K562 (cell line): ENCODE results near the gene FAM167B. TPM values are rescaled to one million over a fixed set of nuclear protein-coding genes. Genes with fewer than 3 reads are reported as not detected.

Experiments
- AFF1 ChIP-seq, 2 experiments: fragments of 450-650 bp; IDR thresholded peaks; 2 replicates each; pipeline ENCODE4 v1.6.1; 2018; ENCODE audit warnings: mild to moderate bottlenecking in 2 of 2, low read depth in 1 of 2; ENCODE audit not compliant: partially characterized antibody in 2 of 2
- BCOR ChIP-seq: fragments of 450-650 bp; IDR thresholded peaks from 2 replicates; pipeline ENCODE4 v1.6.1; 2016
- ELF1 ChIP-seq: fragments of 200-800 bp; sonication (Bioruptor generic); IDR thresholded peaks from 2 replicates; pipeline ENCODE4 v1.6.1; 2016; ENCODE audit warnings: missing genetic modification characterization, missing compliant biosample characterization
- FUS ChIP-seq: fragments of 200-400 bp; formaldehyde crosslinking; optimal IDR thresholded peaks from 2 replicates; pipeline ENCODE3; 2017; ENCODE audit warnings: low read depth, low read length
- GTF2B ChIP-seq: IDR thresholded peaks from 2 replicates; pipeline ENCODE4 v1.6.1; 2011; ENCODE audit not compliant: insufficient read length; ENCODE audit errors: extremely low read depth
- HMGN3 ChIP-seq: IDR thresholded peaks from 2 replicates; pipeline ENCODE4 v1.6.1; 2011; ENCODE audit warnings: borderline replicate concordance, low read depth, mild to moderate bottlenecking, mixed read lengths, low read length; ENCODE audit not compliant: insufficient read length; ENCODE audit errors: extremely low read depth
- NRF1 ChIP-seq, 2 experiments: fragments of 450-650 bp; IDR thresholded peaks in 1 of 2; conservative IDR thresholded peaks in 1 of 2; 2 replicates each; pipeline ENCODE4 v1.6.1; 2014; ENCODE audit warnings: mild to moderate bottlenecking in 2 of 2
- POLR2AphosphoS5 ChIP-seq: IDR thresholded peaks from 2 replicates; pipeline ENCODE4 v1.6.1; 2011; ENCODE audit warnings: mild to moderate bottlenecking, low read depth, low read length, moderate library complexity; ENCODE audit not compliant: control insufficient read depth, insufficient read depth
- RAD21 ChIP-seq, 2 experiments: fragments of 250-450 bp in 1 of 2; fragments of 450-650 bp in 1 of 2; sonication (Bioruptor Pico) in 1 of 2; formaldehyde crosslinking in 1 of 2; IDR thresholded peaks in 1 of 2; conservative IDR thresholded peaks in 1 of 2; 2 replicates each; pipeline versions ENCODE4 v1.4.0 to v1.8.0; 2020 to 2022; ENCODE audit warnings: mild to moderate bottlenecking in 2 of 2, moderate library complexity in 1 of 2
- RBM22 ChIP-seq: fragments of 200-400 bp; formaldehyde crosslinking; IDR thresholded peaks from 2 replicates; pipeline ENCODE4 v1.6.1; 2018; ENCODE audit warnings: low read length, low read depth; ENCODE audit not compliant: poor library complexity, severe bottlenecking
- RBM34 ChIP-seq: fragments of 200-400 bp; formaldehyde crosslinking; IDR thresholded peaks from 2 replicates; pipeline ENCODE4 v1.6.1; 2018; ENCODE audit warnings: low read length, borderline replicate concordance; ENCODE audit not compliant: insufficient read depth
- SAP30 ChIP-seq: fragments of 200-600 bp; sonication (generic); IDR thresholded peaks from 2 replicates; pipeline ENCODE4 v1.6.1; 2012; ENCODE audit warnings: borderline replicate concordance, low read depth, mild to moderate bottlenecking, moderate library complexity, low read length, control low read depth, inconsistent platforms; ENCODE audit not compliant: insufficient read depth, poor library complexity, severe bottlenecking
- SRF ChIP-seq, 2 experiments: fragments of 250-450, 450-650 bp in 1 of 2; sonication (Bioruptor Pico) in 1 of 2; sonication (generic) in 1 of 2; formaldehyde crosslinking; IDR thresholded peaks; 2 replicates each; pipeline versions ENCODE4 v1.5.0 to v1.5.1; 2020 to 2022; ENCODE audit warnings: mild to moderate bottlenecking in 1 of 2, missing genetic modification reagents in 1 of 2
- STAG1 ChIP-seq: sonication (generic); formaldehyde crosslinking; IDR thresholded peaks from 2 replicates; pipeline ENCODE4 v1.5.0; 2020; ENCODE audit warnings: missing genetic modification reagents, borderline replicate concordance
- ZNF184 ChIP-seq: sonication (generic); formaldehyde crosslinking; IDR thresholded peaks from 2 replicates; pipeline ENCODE4 v1.5.0; 2020; ENCODE audit warnings: missing genetic modification reagents
- ZNF589 ChIP-seq: fragments of 200-800 bp; sonication (Bioruptor generic); IDR thresholded peaks from 2 replicates; pipeline ENCODE4 v1.6.1; 2016; ENCODE audit warnings: low read depth, missing genetic modification characterization, missing compliant biosample characterization
- polyA plus RNA-seq, 8 experiments: library from polyadenylated mRNA; depleted of rRNA in 4 of 8; stranded (reverse) in 5 of 8; unstranded in 3 of 8; fragments of >200 nt; fragmentation: Nextera tagmentation in 2 of 8; fragmentation: Illumina TruSeq in 1 of 8; extraction: Ambion mirVana in 2 of 8; extraction: Trizol in 1 of 8; gene quantifications; 2 replicates each; pipeline versions ENCODE4 v1.2.1 to v1.2.3, GENCODE V29; 2011 to 2014; ENCODE audit warnings: inconsistent platforms in 1 of 8, missing spikeins in 1 of 8
- total RNA-seq, 7 experiments: library from RNA; depleted of rRNA in 6 of 7; stranded (reverse); fragments of >200 nt in 6 of 7; fragmentation: Illumina TruSeq in 2 of 7; extraction: Trizol in 2 of 7; gene quantifications; 2 replicates each; pipeline versions ENCODE4 v1.2.1 to v1.2.3, GENCODE V29; 2011 to 2021; ENCODE audit warnings: low replicate concordance in 1 of 7
- TF ChIP-seq, protein P1 (sequence below): fragments of 450-650 bp; IDR thresholded peaks from 2 replicates; pipeline ENCODE4 v1.6.1; 2017; ENCODE audit warnings: antibody characterized with exemption, mild to moderate bottlenecking

Gene FAM167B
- total and polyA plus RNA-seq, 9 of the 15 experiments (the other 6 are each of a cell fraction or from before 2014, with no cell fraction given), result not detected

GRCh38 chr1:32221980-32222755 lies 24.9 kb upstream of the FAM167B start, which contains the start of the genes EIF3I and TMEM234 (continued):
- TF ChIP-seq HMGN3, result no peak
- TF ChIP-seq RAD21 (CRISPR knock-in tag; conservative IDR thresholded peaks at IDR 0.05 in 1 of 2, IDR thresholded peaks at IDR 0.05 in 1 of 2), result no peak
- TF ChIP-seq STAG1 (CRISPR knock-in tag), result 0 out of 2 replicates have a peak, but pooled peaks have one; percentile 23
- no peak for TF ChIP-seq ZNF589
- no peak for TF ChIP-seq SRF (CRISPR knock-in tag; IDR thresholded peaks at IDR 0.05)
- TF ChIP-seq BCOR, result no peak
- TF ChIP-seq ZNF184 (CRISPR knock-in tag), result no peak
- TF ChIP-seq NRF1 (conservative IDR thresholded peaks at IDR 0.05 in 1 of 2, IDR thresholded peaks at IDR 0.05 in 1 of 2), result peak in 1 of 2 experiments; percentile 35; a peak in 1 of 4 replicates
- TF ChIP-seq RBM22, result peak; percentile 85
- no peak for TF ChIP-seq GTF2B
- TF ChIP-seq AFF1 (IDR thresholded peaks at IDR 0.05; ENCODE audit: low read depth in 1 of 2, partially characterized antibody in 2 of 2), result peak in 1 of 2 experiments; percentile 51
- peak; percentile 92 for TF ChIP-seq POLR2AphosphoS5
- TF ChIP-seq ELF1 (tag), result peak; percentile 99
- TF ChIP-seq FUS, result no peak
- no peak for TF ChIP-seq RBM34
- peak; percentile 92 for TF ChIP-seq SAP30
- TF ChIP-seq, protein P1, sequence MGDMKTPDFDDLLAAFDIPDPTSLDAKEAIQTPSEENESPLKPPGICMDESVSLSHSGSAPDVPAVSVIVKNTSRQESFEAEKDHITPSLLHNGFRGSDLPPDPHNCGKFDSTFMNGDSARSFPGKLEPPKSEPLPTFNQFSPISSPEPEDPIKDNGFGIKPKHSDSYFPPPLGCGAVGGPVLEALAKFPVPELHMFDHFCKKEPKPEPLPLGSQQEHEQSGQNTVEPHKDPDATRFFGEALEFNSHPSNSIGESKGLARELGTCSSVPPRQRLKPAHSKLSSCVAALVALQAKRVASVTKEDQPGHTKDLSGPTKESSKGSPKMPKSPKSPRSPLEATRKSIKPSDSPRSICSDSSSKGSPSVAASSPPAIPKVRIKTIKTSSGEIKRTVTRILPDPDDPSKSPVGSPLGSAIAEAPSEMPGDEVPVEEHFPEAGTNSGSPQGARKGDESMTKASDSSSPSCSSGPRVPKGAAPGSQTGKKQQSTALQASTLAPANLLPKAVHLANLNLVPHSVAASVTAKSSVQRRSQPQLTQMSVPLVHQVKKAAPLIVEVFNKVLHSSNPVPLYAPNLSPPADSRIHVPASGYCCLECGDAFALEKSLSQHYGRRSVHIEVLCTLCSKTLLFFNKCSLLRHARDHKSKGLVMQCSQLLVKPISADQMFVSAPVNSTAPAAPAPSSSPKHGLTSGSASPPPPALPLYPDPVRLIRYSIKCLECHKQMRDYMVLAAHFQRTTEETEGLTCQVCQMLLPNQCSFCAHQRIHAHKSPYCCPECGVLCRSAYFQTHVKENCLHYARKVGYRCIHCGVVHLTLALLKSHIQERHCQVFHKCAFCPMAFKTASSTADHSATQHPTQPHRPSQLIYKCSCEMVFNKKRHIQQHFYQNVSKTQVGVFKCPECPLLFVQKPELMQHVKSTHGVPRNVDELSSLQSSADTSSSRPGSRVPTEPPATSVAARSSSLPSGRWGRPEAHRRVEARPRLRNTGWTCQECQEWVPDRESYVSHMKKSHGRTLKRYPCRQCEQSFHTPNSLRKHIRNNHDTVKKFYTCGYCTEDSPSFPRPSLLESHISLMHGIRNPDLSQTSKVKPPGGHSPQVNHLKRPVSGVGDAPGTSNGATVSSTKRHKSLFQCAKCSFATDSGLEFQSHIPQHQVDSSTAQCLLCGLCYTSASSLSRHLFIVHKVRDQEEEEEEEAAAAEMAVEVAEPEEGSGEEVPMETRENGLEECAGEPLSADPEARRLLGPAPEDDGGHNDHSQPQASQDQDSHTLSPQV, result no peak
